SK-N-SH treated with all-trans-retinoic acid at 6 μM for 48 hours (cell line): ENCODE measurements around the gene MGST1.

Source experiments
- ATAC-seq: fragments of 200-7000 bp; cut with Tn5 transposase; 3 replicates; pipeline ENCODE4 v1.9.1; 2020; ENCODE audit warnings: mild to moderate bottlenecking, moderate library complexity
- ARNTL ChIP-seq: fragments of 450-650 bp; formaldehyde crosslinking; IDR thresholded peaks from 2 replicates; pipeline ENCODE4 v1.5.0; 2020; ENCODE audit warnings: low read depth, mild to moderate bottlenecking, moderate library complexity, borderline replicate concordance
- CSDC2 ChIP-seq: fragments of 250-450 bp; sonication (Bioruptor Pico); IDR thresholded peaks from 2 replicates; pipeline ENCODE4 v1.5.0; 2020; ENCODE audit warnings: mild to moderate bottlenecking, moderate library complexity
- ESRRG ChIP-seq: fragments of 250-450 bp; sonication (Bioruptor Pico); IDR thresholded peaks from 2 replicates; pipeline ENCODE4 v1.6.1; 2021; ENCODE audit warnings: mild to moderate bottlenecking
- GLIS3 ChIP-seq: fragments of 250-450 bp; sonication (Bioruptor Pico); IDR thresholded peaks from 2 replicates; pipeline ENCODE4 v1.5.0; 2020; ENCODE audit warnings: mild to moderate bottlenecking, moderate library complexity
- ISL1 ChIP-seq: fragments of 250-450 bp; sonication (Bioruptor Pico); IDR thresholded peaks from 2 replicates; pipeline ENCODE4 v2.1.2; 2022; ENCODE audit warnings: mild to moderate bottlenecking, moderate library complexity
- OSR1 ChIP-seq: fragments of 250-450 bp; sonication (Bioruptor Pico); IDR thresholded peaks from 2 replicates; pipeline ENCODE4 v1.8.0; 2022; ENCODE audit warnings: moderate library complexity, mild to moderate bottlenecking, inconsistent platforms
- PPARA ChIP-seq: fragments of 250-450 bp; sonication (Bioruptor Pico); IDR thresholded peaks from 2 replicates; pipeline ENCODE4 v1.5.0; 2020; ENCODE audit warnings: mild to moderate bottlenecking, borderline replicate concordance
- RARB ChIP-seq: fragments of 250-450 bp; sonication (Bioruptor Pico); IDR thresholded peaks from 2 replicates; pipeline ENCODE4 v1.8.0; 2021; ENCODE audit warnings: mild to moderate bottlenecking, moderate library complexity
- SNAI2 ChIP-seq: fragments of 250-450 bp; sonication (Bioruptor Pico); IDR thresholded peaks from 2 replicates; pipeline ENCODE4 v1.5.0; 2020; ENCODE audit warnings: mild to moderate bottlenecking, moderate library complexity
- TCF4 ChIP-seq: fragments of 250-450 bp; sonication (Bioruptor Pico); IDR thresholded peaks from 2 replicates; pipeline ENCODE4 v1.8.0; 2021; ENCODE audit warnings: mild to moderate bottlenecking, moderate library complexity, borderline replicate concordance
- TOX ChIP-seq: fragments of 250-450 bp; sonication (Bioruptor Pico); IDR thresholded peaks from 2 replicates; pipeline ENCODE4 v1.8.0; 2021; ENCODE audit warnings: mild to moderate bottlenecking, moderate library complexity, borderline replicate concordance
- ZC3H10 ChIP-seq: fragments of 250-450 bp; sonication (Bioruptor Pico); IDR thresholded peaks from 2 replicates; pipeline ENCODE4 v1.5.1; 2021; ENCODE audit warnings: mild to moderate bottlenecking, moderate library complexity
- ZFP3 ChIP-seq: fragments of 250-450 bp; sonication (Bioruptor Pico); IDR thresholded peaks from 2 replicates; pipeline ENCODE4 v1.5.0; 2020; ENCODE audit warnings: mild to moderate bottlenecking, moderate library complexity
- ZNF565 ChIP-seq: fragments of 450-650 bp; formaldehyde crosslinking; conservative IDR thresholded peaks from 2 replicates; pipeline ENCODE4 v1.5.0; 2020; ENCODE audit warnings: low read depth, mild to moderate bottlenecking, moderate library complexity
- ZNF70 ChIP-seq: fragments of 450-650 bp; formaldehyde crosslinking; IDR thresholded peaks from 2 replicates; pipeline ENCODE4 v1.5.0; 2020; ENCODE audit warnings: mild to moderate bottlenecking, moderate library complexity
- ZNF8 ChIP-seq: fragments of 450-650 bp; formaldehyde crosslinking; IDR thresholded peaks from 2 replicates; pipeline ENCODE4 v1.5.0; 2020; ENCODE audit warnings: mild to moderate bottlenecking, moderate library complexity
- TF ChIP-seq, protein P1 (sequence below): fragments of 250-450 bp; sonication (Bioruptor Pico); IDR thresholded peaks from 2 replicates; pipeline ENCODE4 v1.8.0; 2020; ENCODE audit warnings: mild to moderate bottlenecking, moderate library complexity, borderline replicate concordance
- TF ChIP-seq, protein P2 (sequence below): fragments of 250-450 bp; sonication (Bioruptor Pico); IDR thresholded peaks from 2 replicates; pipeline ENCODE4 v1.5.1; 2020; ENCODE audit warnings: low read depth, mild to moderate bottlenecking, moderate library complexity
- TF ChIP-seq, protein P3 (sequence below): fragments of 250-450 bp; sonication (Bioruptor Pico); IDR thresholded peaks from 2 replicates; pipeline ENCODE4 v1.8.0; 2021; ENCODE audit warnings: low read depth, mild to moderate bottlenecking, moderate library complexity, borderline replicate concordance
- TF ChIP-seq, protein P4 (sequence below): fragments of 250-450 bp; sonication (Bioruptor Pico); IDR thresholded peaks from 2 replicates; pipeline ENCODE4 v1.5.1; 2021; ENCODE audit warnings: mild to moderate bottlenecking, moderate library complexity
- TF ChIP-seq, protein P5 (sequence below): fragments of 250-450 bp; sonication (Bioruptor Pico); IDR thresholded peaks from 2 replicates; pipeline ENCODE4 v1.5.0; 2020; ENCODE audit warnings: mild to moderate bottlenecking, moderate library complexity

Gene MGST1

DNA sequence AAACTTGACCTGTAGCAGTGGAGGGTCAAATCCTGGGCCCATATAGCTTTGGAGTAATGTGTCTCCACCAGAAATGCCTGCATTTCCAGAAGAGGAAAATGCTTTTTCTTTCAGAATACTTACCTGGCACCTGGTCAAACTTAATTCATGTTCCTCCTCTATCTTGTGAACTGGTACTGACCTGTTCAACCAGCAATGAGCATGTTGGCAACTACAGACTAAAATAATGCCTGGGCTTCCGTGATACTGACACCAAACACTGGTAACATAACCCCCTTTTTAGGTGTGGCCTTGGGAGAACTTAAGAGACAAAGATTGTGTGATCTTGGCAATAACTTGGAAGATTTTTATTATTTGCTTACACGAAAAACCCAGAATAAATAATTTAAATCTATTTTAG lies 23.8 kb upstream of the MGST1 start:
- ATAC-seq, result no peak
- no peak for TF ChIP-seq SNAI2 (CRISPR knock-in tag)
- TF ChIP-seq GLIS3, result no peak
- no peak for TF ChIP-seq OSR1
- TF ChIP-seq TOX (CRISPR knock-in tag), result no peak
- no peak for TF ChIP-seq TCF4 (CRISPR knock-in tag)
- TF ChIP-seq ARNTL (CRISPR knock-in tag), result no peak
- TF ChIP-seq, protein P1, sequence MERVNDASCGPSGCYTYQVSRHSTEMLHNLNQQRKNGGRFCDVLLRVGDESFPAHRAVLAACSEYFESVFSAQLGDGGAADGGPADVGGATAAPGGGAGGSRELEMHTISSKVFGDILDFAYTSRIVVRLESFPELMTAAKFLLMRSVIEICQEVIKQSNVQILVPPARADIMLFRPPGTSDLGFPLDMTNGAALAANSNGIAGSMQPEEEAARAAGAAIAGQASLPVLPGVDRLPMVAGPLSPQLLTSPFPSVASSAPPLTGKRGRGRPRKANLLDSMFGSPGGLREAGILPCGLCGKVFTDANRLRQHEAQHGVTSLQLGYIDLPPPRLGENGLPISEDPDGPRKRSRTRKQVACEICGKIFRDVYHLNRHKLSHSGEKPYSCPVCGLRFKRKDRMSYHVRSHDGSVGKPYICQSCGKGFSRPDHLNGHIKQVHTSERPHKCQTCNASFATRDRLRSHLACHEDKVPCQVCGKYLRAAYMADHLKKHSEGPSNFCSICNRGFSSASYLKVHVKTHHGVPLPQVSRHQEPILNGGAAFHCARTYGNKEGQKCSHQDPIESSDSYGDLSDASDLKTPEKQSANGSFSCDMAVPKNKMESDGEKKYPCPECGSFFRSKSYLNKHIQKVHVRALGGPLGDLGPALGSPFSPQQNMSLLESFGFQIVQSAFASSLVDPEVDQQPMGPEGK (CRISPR knock-in tag), result no peak
- no peak for TF ChIP-seq ZNF70 (CRISPR knock-in tag)
- no peak for TF ChIP-seq CSDC2
- no peak for TF ChIP-seq ESRRG (CRISPR knock-in tag)
- no peak for TF ChIP-seq ZNF565
- TF ChIP-seq ZNF8 (CRISPR knock-in tag), result no peak
- TF ChIP-seq, protein P2, sequence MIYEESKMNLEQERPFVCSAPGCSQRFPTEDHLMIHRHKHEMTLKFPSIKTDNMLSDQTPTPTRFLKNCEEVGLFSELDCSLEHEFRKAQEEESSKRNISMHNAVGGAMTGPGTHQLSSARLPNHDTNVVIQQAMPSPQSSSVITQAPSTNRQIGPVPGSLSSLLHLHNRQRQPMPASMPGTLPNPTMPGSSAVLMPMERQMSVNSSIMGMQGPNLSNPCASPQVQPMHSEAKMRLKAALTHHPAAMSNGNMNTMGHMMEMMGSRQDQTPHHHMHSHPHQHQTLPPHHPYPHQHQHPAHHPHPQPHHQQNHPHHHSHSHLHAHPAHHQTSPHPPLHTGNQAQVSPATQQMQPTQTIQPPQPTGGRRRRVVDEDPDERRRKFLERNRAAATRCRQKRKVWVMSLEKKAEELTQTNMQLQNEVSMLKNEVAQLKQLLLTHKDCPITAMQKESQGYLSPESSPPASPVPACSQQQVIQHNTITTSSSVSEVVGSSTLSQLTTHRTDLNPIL (CRISPR knock-in tag), result no peak
- TF ChIP-seq, protein P3, sequence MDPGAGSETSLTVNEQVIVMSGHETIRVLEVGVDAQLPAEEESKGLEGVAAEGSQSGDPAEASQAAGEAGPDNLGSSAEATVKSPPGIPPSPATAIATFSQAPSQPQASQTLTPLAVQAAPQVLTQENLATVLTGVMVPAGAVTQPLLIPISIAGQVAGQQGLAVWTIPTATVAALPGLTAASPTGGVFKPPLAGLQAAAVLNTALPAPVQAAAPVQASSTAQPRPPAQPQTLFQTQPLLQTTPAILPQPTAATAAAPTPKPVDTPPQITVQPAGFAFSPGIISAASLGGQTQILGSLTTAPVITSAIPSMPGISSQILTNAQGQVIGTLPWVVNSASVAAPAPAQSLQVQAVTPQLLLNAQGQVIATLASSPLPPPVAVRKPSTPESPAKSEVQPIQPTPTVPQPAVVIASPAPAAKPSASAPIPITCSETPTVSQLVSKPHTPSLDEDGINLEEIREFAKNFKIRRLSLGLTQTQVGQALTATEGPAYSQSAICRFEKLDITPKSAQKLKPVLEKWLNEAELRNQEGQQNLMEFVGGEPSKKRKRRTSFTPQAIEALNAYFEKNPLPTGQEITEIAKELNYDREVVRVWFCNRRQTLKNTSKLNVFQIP (CRISPR knock-in tag), result no peak

DNA sequence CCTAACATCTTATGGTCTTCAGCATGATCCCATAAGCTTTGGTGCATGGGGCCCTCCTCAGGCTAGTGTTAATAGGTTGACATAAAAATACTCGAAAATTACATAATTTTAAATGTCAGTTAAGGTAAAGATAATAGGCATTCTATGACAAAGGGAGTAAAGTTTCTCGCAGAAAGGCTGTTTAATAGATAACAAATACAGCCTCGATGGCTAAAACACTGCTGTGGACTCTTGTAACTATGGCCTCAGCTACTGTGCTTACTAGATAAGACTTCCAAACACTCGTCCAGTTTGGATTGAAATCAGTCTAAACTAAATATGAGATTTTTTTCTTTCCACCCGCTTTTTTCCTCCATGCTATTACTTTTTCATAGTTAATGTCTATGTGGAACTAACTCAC lies 23.2 kb upstream of the MGST1 start:
- ATAC-seq, result no peak

DNA sequence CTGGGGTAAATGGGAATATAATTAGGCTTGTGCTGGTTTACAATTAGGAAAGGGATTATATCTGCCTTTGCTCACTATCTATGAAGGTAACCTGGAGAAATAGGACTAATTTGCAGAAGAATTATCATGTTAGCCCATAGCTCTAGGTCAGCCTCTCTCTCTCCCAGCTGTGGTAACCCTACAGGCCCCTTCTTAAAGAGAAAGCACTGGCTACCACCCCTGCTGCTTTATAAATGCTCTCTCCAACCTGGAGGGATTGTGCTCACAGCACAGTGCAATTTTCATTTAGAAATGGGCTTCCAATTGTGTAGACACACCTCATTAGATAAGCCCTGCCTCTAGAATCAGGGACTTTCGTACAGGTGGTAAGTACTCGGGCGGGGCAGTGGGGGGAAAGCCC lies 22.7 kb upstream of the MGST1 start:
- no peak for ATAC-seq
- TF ChIP-seq, protein P2 (CRISPR knock-in tag), result no peak
- TF ChIP-seq PPARA (CRISPR knock-in tag) (no peak), CSDC2 (no peak), RARB (CRISPR knock-in tag) (no peak), ISL1 (CRISPR knock-in tag) (no peak), ZNF70 (CRISPR knock-in tag) (no peak), ZFP3 (no peak), SNAI2 (CRISPR knock-in tag) (no peak), OSR1 (no peak), TCF4 (CRISPR knock-in tag) (no peak), ARNTL (CRISPR knock-in tag) (no peak), ZNF8 (CRISPR knock-in tag) (no peak), ZC3H10 (no peak), TOX (CRISPR knock-in tag) (no peak), ESRRG (CRISPR knock-in tag) (no peak), ZNF565 (no peak)
- TF ChIP-seq, protein P3 (CRISPR knock-in tag), result no peak
- TF ChIP-seq, protein P1 (CRISPR knock-in tag), result no peak
- TF ChIP-seq, protein P4, sequence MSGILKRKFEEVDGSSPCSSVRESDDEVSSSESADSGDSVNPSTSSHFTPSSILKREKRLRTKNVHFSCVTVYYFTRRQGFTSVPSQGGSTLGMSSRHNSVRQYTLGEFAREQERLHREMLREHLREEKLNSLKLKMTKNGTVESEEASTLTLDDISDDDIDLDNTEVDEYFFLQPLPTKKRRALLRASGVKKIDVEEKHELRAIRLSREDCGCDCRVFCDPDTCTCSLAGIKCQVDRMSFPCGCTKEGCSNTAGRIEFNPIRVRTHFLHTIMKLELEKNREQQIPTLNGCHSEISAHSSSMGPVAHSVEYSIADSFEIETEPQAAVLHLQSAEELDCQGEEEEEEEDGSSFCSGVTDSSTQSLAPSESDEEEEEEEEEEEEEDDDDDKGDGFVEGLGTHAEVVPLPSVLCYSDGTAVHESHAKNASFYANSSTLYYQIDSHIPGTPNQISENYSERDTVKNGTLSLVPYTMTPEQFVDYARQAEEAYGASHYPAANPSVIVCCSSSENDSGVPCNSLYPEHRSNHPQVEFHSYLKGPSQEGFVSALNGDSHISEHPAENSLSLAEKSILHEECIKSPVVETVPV (CRISPR knock-in tag), result no peak
- TF ChIP-seq, protein P5, sequence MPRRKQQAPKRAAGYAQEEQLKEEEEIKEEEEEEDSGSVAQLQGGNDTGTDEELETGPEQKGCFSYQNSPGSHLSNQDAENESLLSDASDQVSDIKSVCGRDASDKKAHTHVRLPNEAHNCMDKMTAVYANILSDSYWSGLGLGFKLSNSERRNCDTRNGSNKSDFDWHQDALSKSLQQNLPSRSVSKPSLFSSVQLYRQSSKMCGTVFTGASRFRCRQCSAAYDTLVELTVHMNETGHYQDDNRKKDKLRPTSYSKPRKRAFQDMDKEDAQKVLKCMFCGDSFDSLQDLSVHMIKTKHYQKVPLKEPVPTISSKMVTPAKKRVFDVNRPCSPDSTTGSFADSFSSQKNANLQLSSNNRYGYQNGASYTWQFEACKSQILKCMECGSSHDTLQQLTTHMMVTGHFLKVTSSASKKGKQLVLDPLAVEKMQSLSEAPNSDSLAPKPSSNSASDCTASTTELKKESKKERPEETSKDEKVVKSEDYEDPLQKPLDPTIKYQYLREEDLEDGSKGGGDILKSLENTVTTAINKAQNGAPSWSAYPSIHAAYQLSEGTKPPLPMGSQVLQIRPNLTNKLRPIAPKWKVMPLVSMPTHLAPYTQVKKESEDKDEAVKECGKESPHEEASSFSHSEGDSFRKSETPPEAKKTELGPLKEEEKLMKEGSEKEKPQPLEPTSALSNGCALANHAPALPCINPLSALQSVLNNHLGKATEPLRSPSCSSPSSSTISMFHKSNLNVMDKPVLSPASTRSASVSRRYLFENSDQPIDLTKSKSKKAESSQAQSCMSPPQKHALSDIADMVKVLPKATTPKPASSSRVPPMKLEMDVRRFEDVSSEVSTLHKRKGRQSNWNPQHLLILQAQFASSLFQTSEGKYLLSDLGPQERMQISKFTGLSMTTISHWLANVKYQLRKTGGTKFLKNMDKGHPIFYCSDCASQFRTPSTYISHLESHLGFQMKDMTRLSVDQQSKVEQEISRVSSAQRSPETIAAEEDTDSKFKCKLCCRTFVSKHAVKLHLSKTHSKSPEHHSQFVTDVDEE, result no peak

More for the DNA sequence above, 23.2 kb upstream of the MGST1 start:
- TF ChIP-seq GLIS3 (no peak), OSR1 (no peak), SNAI2 (CRISPR knock-in tag) (no peak)
- TF ChIP-seq, all 23 proteins: peak for 0
